B cell (primary cell): ENCODE data around the gene PRR7. TPM values are rescaled to one million over a fixed set of nuclear protein-coding genes. Genes with fewer than 3 reads are reported as not detected.

Source experiments
- ATAC-seq: fragments of 200-7000 bp; cut with Tn5 transposase; one replicate; pipeline ENCODE4 v1.10.0; 2021; ENCODE audit warnings: low read depth, mild to moderate bottlenecking, moderate number of reproducible peaks, moderate library complexity
- CTCF ChIA-PET: fragments of 350-600 bp; sonication (Branson Sonifier 250); formaldehyde crosslinking; loops from one replicate; lab custom pipeline; 2021; ENCODE audit warnings: antibody characterized with exemption, inconsistent platforms; lab: Charles Lee
- POLR2A ChIA-PET: fragments of 350-600 bp; sonication (Branson Sonifier 250); formaldehyde crosslinking; loops from one replicate; lab custom pipeline; 2021; ENCODE audit warnings: antibody characterized with exemption; lab: Charles Lee
- DNase-seq: peaks from one replicate; pipeline ENCODE4 v3.0.0; 2013
- H2AFZ ChIP-seq: 2 replicates; pipeline ENCODE4 v1.6.1; 2012; ENCODE audit warnings: mild to moderate bottlenecking, low read depth, low read length; ENCODE audit not compliant: insufficient read depth, poor library complexity, severe bottlenecking
- H3K27ac ChIP-seq, 2 donors: 1 replicate in 1 of 2; 2 replicates in 1 of 2; pipeline ENCODE4 v1.5.1; 2012 to 2013; ENCODE audit warnings: low read length in 2 of 2, mild to moderate bottlenecking in 2 of 2, moderate library complexity in 1 of 2
- H3K27me3 ChIP-seq, 4 experiments: fragments of 200-600 bp in 1 of 4; sonication (generic) in 1 of 4; replicated peaks in 1 of 4; 1 replicate in 2 of 4; 2 replicates in 2 of 4; pipeline versions ENCODE4 v1.6.1 to v1.7.0; 2013 to 2016; ENCODE audit warnings: low read length in 3 of 4, mild to moderate bottlenecking in 2 of 4, mixed read lengths in 1 of 4, moderate library complexity in 1 of 4; ENCODE audit not compliant: insufficient read depth in 4 of 4, control insufficient read depth in 3 of 4; ENCODE audit errors: control extremely low read depth in 1 of 4
- H3K36me3 ChIP-seq, 2 experiments: replicated peaks in 1 of 2; 1 replicate in 1 of 2; 2 replicates in 1 of 2; pipeline versions ENCODE4 v1.6.1 to v1.7.1; 2013; ENCODE audit warnings: low read length in 1 of 2; ENCODE audit not compliant: insufficient read depth in 2 of 2, control insufficient read depth in 1 of 2; ENCODE audit errors: control extremely low read depth in 1 of 2, extremely low read depth in 1 of 2
- H3K4me1 ChIP-seq, 2 donors: fragments of 200-600 bp in 1 of 2; sonication (generic) in 1 of 2; 1 replicate in 1 of 2; 2 replicates in 1 of 2; pipeline versions ENCODE4 v1.5.1 to v1.6.1; 2013 to 2017; ENCODE audit warnings: low read length in 2 of 2; ENCODE audit not compliant: control insufficient read depth in 2 of 2, insufficient read depth in 2 of 2
- H3K4me2 ChIP-seq: replicated peaks from 2 replicates; pipeline ENCODE3; 2012; ENCODE audit warnings: mild to moderate bottlenecking, low read depth, low read length; ENCODE audit not compliant: poor library complexity, severe bottlenecking
- H3K4me3 ChIP-seq, 5 experiments: fragments of 200-600 bp in 1 of 5; sonication (generic) in 1 of 5; 1 replicate in 3 of 5; 2 replicates in 2 of 5; pipeline versions ENCODE4 v1.5.1 to v1.7.0; 2011 to 2016; ENCODE audit warnings: low read length in 4 of 5, mild to moderate bottlenecking in 4 of 5, low read depth in 2 of 5, control low read depth in 1 of 5, moderate library complexity in 1 of 5; ENCODE audit not compliant: insufficient read depth in 1 of 5; ENCODE audit errors: control extremely low read depth in 1 of 5, extremely low read depth in 1 of 5
- H3K79me2 ChIP-seq: fragments of 200-600 bp; sonication (generic); one replicate; pipeline ENCODE4 v1.6.0; 2016; ENCODE audit warnings: low read length; ENCODE audit not compliant: control insufficient read depth, insufficient read depth
- H3K9ac ChIP-seq: fragments of 200-600 bp; sonication (generic); 2 replicates; pipeline ENCODE4 v1.6.1; 2017; ENCODE audit warnings: mild to moderate bottlenecking, low read length, moderate library complexity
- H3K9me3 ChIP-seq, 3 donors: one replicate each; pipeline versions ENCODE4 v1.6.1 to v1.7.1; 2013; ENCODE audit warnings: low read length in 2 of 3; ENCODE audit not compliant: control insufficient read depth in 2 of 3, insufficient read depth in 1 of 3; ENCODE audit errors: control extremely low read depth in 1 of 3
- H4K20me1 ChIP-seq: 2 replicates; pipeline ENCODE4 v1.6.0; 2012; ENCODE audit warnings: mild to moderate bottlenecking, low read length; ENCODE audit not compliant: insufficient read depth, control insufficient read depth, poor library complexity, severe bottlenecking
- H3K27ac Mint-ChIP-seq: one replicate; pipeline ENCODE4 v1.8.0; 2021; ENCODE audit warnings: mixed read lengths
- H3K27me3 Mint-ChIP-seq: one replicate; pipeline ENCODE4 v1.8.0; 2021; ENCODE audit warnings: mixed read lengths
- H3K4me1 Mint-ChIP-seq: one replicate; pipeline ENCODE4 v1.8.0; 2021; ENCODE audit warnings: mixed read lengths
- H3K4me3 Mint-ChIP-seq: one replicate; pipeline ENCODE4 v1.8.0; 2021; ENCODE audit warnings: mixed read lengths
- H3K9me3 Mint-ChIP-seq: one replicate; pipeline ENCODE4 v1.8.0; 2022; ENCODE audit warnings: mixed read lengths; ENCODE audit not compliant: insufficient read depth
- EZH2 ChIP-seq: IDR thresholded peaks from 2 replicates; pipeline ENCODE4 v1.6.1; 2012; ENCODE audit warnings: borderline replicate concordance, low read depth, mild to moderate bottlenecking, moderate library complexity, low read length; ENCODE audit not compliant: insufficient read depth, poor library complexity, severe bottlenecking
- WGBS: methylation state at CpG from one replicate; pipeline ENCODE4 v1.1.5; 2013; ENCODE audit warnings: missing lambda C conversion rate; ENCODE audit not compliant: insufficient coverage; 5-methylcytosine and 5-hydroxymethylcytosine counted together
- intact Hi-C: fragments of 100-400 bp; cut with micrococcal nuclease; formaldehyde crosslinking; loops from one replicate; pipeline ENCODE4 v1.10.0; 2022
- polyA plus RNA-seq: library from polyadenylated mRNA; depleted of rRNA; stranded (reverse); fragments of >200 nt; gene quantifications from 2 replicates; pipeline ENCODE4 v1.2.3, GENCODE V29; 2012
- total RNA-seq, 2 donors: library from RNA; stranded (reverse); fragments of 120-200 nt in 1 of 2; gene quantifications; 1 replicate in 1 of 2; 2 replicates in 1 of 2; pipeline versions ENCODE4 v1.2.3 to v1.2.4, GENCODE V29; 2013 to 2022
- TF ChIP-seq, protein P1 (sequence below): fragments of 200-600 bp; IDR thresholded peaks from one replicate; pipeline ENCODE4 v1.8.0; 2022; ENCODE audit warnings: antibody characterized with exemption, mild to moderate bottlenecking

The PRR7 gene
- total and polyA plus RNA-seq, 2 donors (not counting 1 experiment from before 2014, with no cell fraction given) = 4.8 to 84.4 TPM

DNA sequence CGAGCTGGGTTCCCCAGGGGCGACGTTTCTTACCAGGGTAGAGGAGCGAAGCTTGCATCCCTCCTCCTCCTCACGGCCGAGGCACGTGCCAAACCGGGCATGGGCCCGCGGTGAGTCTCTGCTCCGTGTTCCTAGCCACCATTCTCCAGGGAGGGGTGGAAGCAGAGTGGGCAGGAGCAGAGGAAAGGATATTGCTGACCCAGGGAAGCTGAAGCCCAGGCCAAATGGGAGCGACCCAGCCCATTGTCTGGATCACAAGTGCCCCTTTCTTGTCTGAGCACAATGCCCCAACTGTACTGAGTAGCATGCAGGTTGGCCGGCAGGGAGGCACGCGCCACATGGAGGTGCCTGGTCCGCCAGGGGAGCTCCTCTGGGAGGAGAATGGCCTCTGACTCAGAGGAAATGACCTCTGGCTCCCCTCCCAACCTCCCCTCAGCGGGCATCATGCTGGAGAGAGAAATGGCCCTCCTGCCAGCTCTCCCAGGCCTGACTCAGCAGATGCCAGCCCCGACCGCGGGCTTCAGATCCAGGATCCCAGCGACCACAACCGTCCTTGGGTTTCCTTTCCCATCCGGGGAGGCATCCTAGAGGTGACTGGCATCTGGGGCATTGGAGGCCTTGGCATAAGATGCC is 1.1 kb downstream of the PRR7 start:
- no peak overlapping the region for H2AFZ ChIP-seq
- ATAC-seq (no peak), DNase-seq (peak; percentile 51)
- peak overlapping the region; percentile 75 for H3K4me3 Mint-ChIP-seq
- H3K36me3 ChIP-seq = peaks cover 0 to 4% of the 10 kb centered on the region in 2 experiments
- WGBS = 7% methylated on average over 20 of the region's 23 CpGs
- H3K4me1 ChIP-seq = peaks cover 34 to 51% of the 10 kb centered on the region in 2 donors
- no peak overlapping the region for H3K27ac ChIP-seq
- peak overlapping the region in 1 of 5 experiments; percentile 60 for H3K4me3 ChIP-seq
- peak overlapping the region; percentile 70 for H3K27ac Mint-ChIP-seq
- no peaks in the 10 kb centered on the region for H3K9me3 ChIP-seq
- TF ChIP-seq EZH2 = no peak
- TF ChIP-seq, protein P1, sequence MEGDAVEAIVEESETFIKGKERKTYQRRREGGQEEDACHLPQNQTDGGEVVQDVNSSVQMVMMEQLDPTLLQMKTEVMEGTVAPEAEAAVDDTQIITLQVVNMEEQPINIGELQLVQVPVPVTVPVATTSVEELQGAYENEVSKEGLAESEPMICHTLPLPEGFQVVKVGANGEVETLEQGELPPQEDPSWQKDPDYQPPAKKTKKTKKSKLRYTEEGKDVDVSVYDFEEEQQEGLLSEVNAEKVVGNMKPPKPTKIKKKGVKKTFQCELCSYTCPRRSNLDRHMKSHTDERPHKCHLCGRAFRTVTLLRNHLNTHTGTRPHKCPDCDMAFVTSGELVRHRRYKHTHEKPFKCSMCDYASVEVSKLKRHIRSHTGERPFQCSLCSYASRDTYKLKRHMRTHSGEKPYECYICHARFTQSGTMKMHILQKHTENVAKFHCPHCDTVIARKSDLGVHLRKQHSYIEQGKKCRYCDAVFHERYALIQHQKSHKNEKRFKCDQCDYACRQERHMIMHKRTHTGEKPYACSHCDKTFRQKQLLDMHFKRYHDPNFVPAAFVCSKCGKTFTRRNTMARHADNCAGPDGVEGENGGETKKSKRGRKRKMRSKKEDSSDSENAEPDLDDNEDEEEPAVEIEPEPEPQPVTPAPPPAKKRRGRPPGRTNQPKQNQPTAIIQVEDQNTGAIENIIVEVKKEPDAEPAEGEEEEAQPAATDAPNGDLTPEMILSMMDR = no peak
- peaks cover 51% of the 10 kb centered on the region for H3K4me1 Mint-ChIP-seq
- no peaks in the 10 kb centered on the region for H3K9me3 Mint-ChIP-seq
- H3K27me3 Mint-ChIP-seq = no peaks in the 10 kb centered on the region
- H3K9ac ChIP-seq = no peak overlapping the region
- H3K4me2 ChIP-seq = peak overlapping the region; percentile 93
- CTCF ChIA-PET = interaction anchor here (1.3 to 21.3 kb wide), 7 partner anchors 8 to 138 kb away, joined by 3 to 628 read pairs (median 6); partner anchors contain the start of genes F12, GRK6 and PFN3
- peaks cover 14% of the 10 kb centered on the region for H3K79me2 ChIP-seq
- peaks cover 0 to 14% (median 0%) of the 10 kb centered on the region in 4 experiments for H3K27me3 ChIP-seq
- intact Hi-C loops = loop anchor here (2.0 kb wide), 1 partner anchor 43 kb away; no protein-coding TSS in a partner anchor
- POLR2A ChIA-PET = interaction anchor here (0.5 to 10.8 kb wide), 8 partner anchors 8 to 698 kb away, joined by 3 to 103 read pairs (median 6); partner anchors contain the start of gene GRK6
- H4K20me1 ChIP-seq = peaks cover 46% of the 10 kb centered on the region
